Measurements from ENCODE around the gene SPSB3. TPM values are rescaled to one million over a fixed set of nuclear protein-coding genes. Genes with fewer than 3 reads are reported as not detected.
A peak's percentile ranks its signal among the peaks of the same experiment; 100 is the strongest.
"Not testable (repeated sequence)": the region's sequence is repeated elsewhere in the genome, so short reads cannot be mapped to it uniquely, and the experiment has no call there.

Gene SPSB3
- total RNA-seq, 1 donor from 2014 or later = 35.3 TPM

DNA sequence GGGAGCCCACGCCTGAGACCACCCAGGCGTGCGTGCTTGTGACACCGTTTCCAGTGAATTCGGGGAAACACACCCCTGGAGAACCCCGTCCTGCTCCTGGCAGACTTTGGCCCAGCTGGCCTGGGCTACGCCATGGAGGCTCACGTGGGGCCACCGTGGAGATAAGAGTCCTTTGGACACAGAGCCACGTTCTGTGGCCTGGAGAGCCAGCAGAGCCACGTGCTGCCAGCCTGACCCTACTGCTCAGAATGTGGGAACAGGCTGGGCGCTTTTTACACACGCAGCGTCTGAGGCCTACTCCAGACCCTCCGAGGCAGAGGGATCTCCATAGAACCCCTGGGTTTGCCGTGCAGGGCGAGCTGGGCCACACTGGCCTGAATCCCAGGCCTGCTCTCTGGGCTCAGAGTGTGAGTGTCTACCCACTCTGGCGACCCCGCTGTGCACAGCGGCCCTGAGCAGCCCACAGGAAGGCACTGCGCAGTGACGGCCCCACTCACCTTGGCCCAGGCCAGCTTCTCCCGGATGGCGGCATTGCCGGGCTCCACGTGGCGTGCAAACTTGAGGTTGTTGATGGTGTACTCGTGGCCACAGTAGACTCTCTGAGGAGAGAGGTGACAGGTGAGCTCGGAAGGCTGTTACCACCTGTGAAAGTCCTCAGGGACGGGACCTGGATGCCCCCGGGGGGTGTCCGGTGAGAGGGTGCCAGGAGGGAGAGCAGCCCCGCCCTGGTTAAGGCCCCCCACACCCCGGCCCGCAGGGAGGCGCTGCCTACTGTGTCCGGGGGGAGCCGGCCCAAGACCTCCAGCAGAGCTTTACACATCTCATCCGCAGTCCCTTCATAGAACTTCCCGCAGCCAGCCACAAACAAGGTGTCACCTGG lies 34.3 kb upstream of the SPSB3 start:
- DNase-seq (ENCODE audit: low read depth in 2 of 2) = no peak

DNA sequence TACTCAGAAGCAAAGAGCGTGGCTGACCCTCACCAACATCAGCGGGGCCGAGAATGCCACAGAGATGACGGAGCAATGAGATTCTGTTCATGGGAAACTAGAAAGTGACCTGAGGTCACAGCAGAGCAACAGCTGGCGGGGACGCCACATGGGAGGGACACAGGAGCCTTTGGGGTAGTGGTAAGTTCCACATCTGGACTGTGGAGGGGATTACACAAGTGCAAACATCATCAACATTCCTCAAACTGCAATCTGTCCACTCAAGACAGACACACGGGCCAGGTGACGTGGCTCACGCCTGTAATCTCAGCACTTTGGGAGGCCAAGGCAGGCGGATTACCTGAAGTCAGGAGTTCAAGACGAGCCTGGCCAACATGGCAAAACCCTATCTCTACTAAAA lies 33.1 kb upstream of the SPSB3 start:
- DNase-seq (ENCODE audit: low read depth in 2 of 2) = no peak

DNA sequence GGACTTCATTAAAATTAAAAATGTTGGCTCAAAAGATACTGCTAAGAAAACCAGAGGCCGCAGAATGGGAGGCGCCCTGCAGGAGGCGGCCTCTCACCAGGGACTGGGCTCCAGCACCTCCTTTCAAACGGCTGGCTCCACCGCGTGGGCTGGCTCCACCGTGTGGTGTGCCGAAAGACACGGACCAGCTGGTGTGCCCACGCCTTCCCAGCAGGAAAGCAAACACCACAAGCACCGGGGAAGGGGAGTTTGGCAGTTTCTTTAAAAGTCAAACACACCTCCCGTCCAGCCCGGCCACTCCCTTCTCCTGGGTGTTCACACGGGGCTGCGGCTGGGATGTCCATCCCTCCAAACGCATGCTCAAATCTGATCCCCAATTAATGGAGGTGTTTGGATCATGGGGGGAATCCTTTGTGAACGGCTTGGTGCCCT lies 30.4 kb upstream of the SPSB3 start:
- peak; percentile 45 to 79 for DNase-seq (ENCODE audit: low read depth in 2 of 2)

DNA sequence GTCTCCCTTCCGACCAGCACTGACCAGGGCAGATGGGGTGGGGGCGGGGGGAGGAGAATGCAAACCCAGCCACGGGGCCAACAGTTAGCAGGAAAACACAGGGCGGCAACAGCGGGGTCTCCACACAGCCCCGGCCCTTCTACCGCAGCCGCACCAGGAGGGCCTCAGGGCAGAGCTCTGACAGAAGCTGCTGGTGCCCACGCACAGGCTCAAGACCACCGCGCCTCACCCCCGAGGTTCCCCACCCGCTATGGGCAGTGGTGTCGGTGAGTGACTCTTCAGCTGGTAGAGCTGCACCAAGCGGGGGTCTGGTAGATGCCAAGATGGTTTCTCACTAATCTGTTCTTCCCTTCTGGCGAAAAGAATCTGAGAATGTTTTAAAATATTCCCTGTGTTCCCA lies 28.2 kb upstream of the SPSB3 start:
- no peak for DNase-seq (ENCODE audit: low read depth in 2 of 2)

DNA sequence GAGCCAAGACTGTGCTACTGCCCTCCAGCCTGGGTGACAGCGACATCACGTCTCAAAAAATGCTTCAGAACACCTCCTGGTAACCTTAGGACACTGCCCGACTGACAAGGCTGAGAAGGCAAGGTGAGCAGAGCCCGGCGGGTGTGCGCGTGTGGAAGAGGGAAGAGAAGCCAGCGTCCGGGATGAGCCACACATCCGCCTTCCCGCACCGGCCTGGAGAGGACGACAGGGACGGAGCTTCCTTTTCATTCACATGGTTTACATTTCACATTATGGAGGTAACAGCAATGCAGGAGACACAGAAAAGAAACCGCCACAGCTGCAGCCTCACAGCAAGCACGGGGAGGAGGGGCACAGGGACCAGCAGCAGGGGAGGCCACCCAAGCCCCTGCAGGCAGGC lies 27.7 kb upstream of the SPSB3 start:
- no peak for DNase-seq (ENCODE audit: low read depth in 2 of 2)

DNA sequence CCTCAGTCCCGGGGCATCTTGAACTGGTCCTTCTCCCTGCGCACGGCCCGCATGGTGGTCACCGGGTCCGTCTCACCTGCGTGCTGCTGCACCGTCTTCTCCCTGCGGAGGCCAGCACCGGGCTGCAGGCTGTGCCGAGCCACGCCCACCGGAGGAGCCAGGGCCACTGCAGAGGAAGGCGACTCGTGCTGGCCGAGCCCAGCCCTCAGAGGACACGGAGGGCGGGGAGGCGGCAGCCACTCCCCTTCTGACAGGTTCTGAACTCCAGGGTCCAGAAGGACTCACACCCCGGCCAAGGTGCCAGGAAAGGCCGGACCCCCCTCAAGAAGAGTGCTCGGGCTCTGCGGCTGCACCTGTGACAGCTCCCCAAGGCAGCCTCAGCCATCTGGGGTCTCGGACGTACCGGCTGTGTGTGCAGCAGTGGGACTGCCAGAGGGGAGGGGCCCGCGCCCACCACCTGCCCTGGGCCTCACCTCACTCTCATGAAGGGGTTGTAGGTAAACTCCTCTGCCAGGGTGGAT lies 27.0 kb upstream of the SPSB3 start:
- DNase-seq (ENCODE audit: low read depth in 2 of 2) = no peak

DNA sequence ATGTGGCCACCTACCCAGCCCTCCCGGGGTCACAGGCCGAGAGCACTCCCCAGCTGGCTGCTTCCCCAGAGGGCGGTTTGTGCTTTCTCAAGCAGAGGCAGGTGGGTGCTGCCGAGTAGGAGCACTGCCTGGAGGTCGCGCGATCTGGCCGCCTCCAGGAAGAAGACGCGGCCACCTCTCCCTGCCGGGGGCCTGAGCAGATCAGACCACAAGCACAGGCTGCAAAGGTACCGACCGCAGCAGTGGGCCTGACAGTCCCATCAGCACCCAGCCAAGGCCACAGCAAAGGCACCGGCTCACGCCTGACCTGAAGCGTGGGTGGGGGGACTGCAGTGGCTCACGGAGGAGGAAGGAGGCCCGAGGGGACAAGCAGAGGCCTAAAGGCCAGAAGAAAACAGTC lies 26.3 kb upstream of the SPSB3 start:
- DNase-seq (ENCODE audit: low read depth in 2 of 2) = no peak

DNA sequence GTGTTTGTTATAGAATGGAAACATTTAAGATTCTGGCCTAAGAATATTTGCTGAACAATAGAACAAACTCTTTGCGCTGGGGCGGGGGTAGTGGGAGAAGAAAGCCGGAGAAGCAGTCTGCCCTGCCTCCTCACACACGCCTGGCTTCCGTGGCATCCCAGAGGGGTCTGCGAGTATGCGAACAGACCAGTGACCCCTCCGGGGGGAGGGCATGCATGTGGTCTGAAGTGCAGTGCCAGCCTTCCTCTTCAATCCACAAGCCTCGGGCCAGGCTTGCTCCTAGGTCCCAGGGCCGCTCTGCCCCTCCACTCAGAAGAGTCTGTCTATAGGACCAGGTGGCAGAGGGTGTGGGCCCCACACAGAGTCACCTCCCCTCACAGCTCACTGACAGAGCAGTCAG lies 25.3 kb upstream of the SPSB3 start:
- DNase-seq (ENCODE audit: low read depth in 2 of 2) = no peak

DNA sequence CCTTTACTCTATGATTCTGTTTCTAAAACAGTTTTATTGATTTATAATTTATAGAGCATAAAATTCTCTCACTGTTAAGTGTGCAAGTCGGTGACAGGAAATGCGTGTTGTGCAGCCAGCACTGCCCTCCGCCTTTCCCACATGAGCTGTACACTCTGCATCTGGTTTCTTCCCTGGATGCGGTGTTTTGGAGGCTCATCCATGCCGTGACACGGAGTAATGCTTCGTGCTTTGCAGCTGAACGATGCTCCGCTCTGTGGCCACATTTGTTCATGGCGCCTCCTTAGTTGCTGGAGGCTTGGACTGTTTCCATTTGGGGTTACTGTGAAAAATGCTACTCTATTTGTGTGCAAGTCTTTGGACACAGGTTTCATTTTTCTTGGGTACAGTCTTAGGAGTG lies 18.3 kb upstream of the SPSB3 start:
- no peak for DNase-seq (ENCODE audit: low read depth in 2 of 2)

DNA sequence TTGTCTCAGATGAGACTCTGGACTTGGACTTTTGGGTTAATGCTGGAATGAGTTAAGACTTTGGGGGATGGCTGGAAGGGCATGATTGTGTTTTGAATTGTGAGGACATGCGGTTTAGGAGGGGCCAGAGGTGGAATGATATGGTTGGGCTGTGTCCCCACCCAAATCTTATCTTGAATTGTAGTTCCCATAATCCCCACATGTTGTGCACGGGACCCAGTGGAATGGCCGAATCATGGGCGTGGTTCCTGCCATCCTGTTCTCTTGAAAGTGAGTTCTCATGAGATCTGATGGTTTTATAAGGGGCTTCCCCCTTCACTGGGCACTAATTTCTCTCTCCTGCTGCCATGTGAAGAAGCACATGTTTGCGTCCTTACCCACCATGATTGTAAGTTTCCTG lies 16.9 kb upstream of the SPSB3 start:
- DNase-seq (ENCODE audit: low read depth in 2 of 2) = not testable (repeated sequence)

DNA sequence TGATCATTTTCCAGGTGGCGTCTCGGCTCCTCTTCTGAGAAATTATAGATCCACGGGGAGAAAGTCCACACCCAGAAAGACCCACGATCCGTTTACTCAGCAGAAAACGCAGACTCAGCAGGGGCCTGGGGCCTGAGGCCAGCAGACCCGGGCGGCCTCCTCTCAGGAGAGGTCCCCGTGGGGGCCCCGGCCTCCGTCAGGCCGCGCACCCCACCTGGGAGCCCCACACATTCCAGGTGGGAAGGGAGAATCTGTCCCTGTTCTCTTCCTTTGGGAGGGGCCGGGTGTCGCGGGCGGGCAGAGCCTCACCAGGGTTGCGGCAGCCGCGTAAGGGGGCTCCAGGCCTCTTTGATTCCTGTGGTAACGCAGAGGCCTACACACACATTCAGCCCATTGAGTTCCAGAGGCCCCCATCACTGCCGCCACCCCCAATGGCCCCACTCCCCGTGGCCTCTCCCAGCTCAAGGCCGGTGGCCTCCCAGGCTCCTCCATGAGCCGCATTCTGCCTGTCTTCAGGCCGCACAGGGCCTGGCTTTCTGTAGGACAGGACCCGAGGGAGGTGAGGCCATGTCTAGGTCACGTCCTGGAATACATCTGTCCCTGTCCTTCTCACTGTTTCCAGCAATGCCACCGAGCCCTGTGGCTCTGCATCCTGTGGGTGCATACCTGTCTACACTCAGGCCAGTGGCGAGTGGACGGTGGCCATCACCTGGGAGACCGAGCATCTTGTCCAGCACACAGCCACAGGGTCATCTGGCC lies 12.7 kb upstream of the SPSB3 start:
- DNase-seq (ENCODE audit: low read depth in 2 of 2) = no peak

DNA sequence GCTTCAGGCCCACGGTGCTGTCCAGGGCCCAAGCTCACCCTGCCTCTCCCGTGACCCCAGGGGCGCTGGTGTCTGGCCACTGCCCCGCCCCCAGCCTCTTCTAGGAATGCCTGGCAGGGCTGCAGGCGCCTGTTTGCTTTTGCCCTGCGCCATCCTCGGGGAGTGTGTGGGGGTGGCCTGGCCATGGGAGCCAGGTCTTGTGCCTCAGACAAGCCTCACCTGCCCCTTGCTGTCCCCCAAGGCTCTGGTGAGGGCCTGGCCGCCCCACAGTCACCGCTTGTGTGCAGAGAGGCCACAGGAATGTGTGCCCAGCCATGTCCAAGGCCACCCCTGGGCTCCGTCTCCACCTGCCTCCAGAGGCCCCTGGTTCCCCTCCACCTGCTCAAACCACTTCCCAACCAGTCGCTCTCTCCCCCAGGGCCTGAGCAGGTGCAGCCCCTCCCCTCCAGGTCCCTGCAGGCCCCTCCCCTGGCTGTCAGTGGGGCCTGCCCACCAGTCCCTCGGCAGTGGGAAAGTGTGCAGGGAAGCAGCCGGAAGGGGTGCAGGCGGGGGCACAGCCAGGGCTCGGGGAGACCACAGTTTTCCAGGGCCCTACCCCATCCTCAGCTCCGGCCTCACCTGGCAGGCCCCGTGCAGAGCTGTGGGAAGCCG lies 12.0 kb upstream of the SPSB3 start:
- no peak for DNase-seq (ENCODE audit: low read depth in 2 of 2)

DNA sequence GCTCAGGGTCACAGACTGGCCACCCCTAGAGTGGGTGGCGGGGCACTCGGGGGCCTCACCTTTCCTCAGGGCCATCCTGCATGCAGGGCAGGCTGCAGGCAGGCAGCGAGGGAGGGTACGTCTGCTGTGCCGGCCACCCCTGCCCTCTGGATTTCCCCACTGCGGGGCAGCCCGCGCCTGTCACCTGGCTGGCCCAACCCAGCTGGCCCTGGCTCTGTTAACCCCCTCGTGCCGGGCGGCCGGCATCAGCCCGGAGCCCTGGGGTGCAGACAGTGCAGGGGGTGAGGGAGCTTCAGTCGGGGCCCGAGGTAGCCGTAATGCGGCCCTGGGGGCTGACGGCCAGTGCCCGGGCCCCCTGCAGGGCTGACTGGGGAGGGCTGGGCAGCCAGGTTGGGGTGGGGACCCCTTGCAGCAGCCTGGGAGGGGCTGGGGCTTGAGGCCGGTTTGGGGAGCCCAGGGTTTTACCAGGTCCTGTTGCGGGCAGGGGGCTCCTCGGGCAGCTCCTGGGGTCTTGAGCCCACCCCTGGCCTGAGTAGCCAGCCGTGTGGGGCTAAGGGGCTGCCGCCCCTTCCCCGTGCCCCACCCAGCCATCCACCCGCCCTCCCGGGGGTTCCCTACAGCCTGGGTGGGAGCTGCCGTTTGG lies 11.3 kb upstream of the SPSB3 start, which contains the start of gene IGFALS:
Gene IGFALS, minus strand, starts transcription at position 128 of the 643 bp plus-strand sequence. Its CDS starts 53 bp downstream, at position 75.
- DNase-seq (ENCODE audit: low read depth in 2 of 2) = no peak

DNA sequence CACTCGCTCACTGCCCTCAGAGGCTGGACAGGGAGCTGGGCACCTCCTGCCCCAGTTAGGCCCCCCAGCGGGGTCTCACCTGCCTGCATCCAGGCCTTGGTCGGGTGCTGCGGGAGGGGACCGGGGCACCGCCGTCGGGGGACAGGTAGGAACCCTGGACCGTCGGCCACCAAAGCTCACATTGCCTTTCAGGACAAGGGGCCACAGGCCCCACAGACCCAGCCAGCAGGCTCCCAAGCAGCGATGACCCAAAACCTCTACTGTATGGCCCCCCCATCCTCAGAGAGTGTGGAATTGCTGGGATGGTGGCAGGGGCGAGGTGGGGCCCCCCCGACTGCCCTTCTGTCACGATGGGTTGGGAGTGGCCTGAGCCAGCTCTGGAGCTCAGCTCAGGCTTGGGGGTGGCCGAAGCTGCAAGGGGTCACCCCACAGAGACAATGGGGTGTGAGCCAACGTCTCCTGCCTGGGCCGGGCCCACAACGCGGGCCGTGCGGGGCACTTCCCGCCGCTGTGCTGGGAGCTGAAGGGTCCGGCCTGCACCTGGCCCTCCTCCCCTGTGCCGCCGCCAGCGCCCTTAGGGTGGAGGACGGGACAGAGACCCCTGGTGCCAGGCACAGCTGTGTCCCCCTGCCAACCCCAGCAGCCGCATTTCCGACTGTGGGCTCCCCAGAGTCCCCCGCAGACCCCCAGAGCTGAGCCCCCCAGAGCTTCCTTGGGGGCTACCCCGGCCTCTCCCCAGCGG lies 10.6 kb upstream of the SPSB3 start:
- no peak for DNase-seq (ENCODE audit: low read depth in 2 of 2)

DNA sequence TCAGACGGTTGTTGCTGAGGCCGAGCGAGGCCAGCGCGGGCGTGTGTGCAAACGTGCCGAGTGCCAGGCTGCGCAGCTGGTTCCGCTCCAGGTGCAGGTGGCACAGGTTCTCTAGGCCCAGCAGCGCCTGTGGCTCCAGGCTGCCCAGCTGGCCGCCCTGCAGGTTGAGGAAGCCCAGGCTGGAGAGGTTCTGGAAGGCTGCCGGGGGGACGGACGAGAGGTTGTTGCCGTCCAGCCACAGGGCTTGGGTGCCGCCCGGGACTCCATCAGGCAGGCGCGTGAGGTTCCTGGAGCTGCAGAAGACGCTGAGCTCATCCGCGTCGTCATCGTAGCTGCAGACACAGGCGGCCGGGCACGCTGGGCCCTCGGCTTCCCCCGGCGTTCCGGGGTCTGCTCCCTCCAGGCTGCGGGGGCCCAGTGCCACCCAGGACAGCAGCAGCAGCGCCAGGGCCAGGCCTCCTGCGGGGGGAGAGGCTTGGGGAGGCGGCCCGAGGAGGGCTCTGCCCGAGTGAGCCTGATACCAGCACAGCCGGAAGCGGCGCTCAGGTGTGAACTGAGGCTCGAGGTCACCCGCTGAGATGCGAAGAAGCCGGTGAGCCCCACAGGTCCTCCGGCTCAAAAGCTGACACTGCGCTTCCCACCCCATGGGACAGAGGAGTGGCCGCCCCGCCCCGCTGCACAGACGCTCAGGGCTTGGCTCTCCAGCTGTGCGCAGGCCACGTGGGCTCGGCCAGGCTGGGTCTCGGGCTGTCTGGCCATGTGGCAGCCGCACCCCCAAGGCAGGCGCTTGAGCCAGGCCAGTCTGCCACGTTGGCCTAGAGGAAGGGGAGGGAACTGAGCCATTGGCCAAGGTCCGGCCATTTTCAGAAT lies 9.8 kb upstream of the SPSB3 start:
- no peak for DNase-seq (ENCODE audit: low read depth in 2 of 2)

DNA sequence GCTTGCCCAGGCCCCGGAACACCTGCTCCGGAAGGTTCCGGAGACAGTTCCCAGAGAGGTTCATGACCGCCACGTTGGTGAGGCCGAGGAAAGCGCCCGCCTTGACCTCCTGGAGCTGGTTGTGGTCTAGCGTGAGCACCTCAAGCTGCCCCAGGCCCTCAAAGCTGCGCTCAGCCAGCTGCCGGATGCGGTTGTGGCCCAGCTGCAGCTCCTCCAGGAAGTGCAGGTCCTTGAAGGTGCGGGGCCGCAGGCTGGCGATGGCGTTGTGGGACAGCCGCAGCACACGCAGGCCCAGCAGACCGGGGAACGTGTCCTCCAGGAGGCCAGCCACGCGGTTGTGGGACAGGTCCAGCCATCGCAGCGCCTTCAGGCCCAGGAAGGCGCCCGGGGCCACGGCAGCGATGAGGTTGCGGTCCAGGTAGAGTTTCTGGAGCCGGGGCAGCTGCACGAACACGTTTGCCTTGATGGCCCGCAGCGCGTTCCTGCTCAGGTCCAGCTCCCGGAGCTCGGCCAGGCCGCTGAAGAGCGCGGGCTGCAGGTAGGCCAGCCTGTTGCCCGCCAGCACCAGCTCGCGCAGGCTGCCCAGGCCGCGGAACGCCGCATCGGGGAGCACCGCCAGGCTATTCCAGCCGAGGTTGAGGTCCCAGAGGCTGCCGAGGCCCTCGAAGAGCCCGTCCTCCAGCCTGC lies 9.0 kb upstream of the SPSB3 start:
- DNase-seq (ENCODE audit: low read depth in 2 of 2) = no peak

DNA sequence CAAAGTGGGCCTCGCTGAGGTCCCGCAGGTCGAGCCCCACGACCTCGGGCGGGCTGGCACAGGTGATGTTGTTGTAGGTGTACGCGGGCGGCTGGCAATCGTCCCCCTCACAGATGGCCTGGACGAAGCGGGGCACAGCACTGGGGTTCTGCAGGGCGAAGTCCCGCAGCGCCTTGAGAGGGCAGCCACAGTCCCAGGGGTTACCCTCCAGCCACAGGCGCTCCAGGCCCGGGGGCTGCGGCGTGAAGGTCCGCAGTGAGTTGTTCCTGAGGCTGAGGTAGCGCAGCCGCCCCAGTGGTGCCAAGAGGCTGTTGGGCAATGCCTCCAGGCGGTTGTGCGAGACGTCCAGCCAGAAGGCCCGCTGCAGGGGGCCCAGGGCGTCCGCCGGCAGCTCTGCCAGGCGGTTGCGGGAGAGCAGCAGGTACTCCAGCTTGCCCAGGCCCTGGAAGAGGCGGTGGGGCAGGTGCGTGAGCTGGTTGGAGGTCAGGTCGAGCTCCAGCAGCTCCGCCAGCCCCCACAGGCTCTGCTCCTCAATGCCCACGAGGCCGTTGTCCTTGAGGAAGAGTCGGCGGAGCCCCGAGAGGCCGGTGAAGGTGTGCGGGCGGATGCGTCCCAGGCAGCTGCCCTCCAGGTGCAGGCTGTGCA lies 8.4 kb upstream of the SPSB3 start:
- DNase-seq (ENCODE audit: low read depth in 2 of 2) = no peak

DNA sequence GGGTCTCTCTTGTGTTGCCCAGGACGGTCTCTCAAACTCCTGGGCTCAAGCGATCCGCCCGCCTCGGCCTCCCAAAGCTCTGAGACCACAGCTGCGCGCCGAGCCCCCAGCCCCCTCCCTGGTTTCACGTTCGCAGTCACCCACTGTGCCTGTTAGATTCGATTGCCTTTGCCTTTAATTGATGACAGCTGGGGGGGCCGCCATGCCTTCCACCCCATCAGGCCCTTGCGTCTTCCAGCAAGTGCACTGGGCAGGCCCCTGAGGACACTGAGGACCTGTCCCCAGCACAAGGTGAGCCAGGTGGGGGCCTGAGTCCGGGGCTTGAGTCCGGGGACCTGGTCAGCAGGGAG lies 7.9 kb upstream of the SPSB3 start:
- DNase-seq (ENCODE audit: low read depth in 2 of 2) = no peak

DNA sequence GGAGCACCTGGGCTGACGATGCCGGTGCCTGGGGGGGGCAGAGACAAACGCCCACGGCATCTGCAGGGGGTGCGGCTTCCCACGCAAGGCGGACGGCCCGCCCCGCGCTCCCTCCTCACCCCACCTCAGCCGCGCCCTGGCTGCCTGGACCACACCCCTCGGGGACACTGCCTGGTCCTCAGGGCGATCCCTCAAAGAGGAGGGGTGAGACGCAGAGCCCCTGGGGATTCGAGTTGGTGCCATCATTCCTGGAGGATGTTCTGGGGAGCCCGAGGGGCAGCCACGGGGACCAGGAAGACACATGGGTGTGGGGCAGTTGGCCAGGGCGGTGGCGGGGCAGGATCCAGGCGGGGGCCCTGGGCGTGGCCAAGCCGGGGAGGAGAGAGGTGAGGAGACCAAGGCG lies 7.3 kb upstream of the SPSB3 start:
- DNase-seq (ENCODE audit: low read depth in 2 of 2) = no peak

Data from dermis microvascular lymphatic vessel endothelial cell (primary cell).